ENCODE measurements around the gene ARMH2.

Gene ARMH2

GRCh38 chr6:24831771-24832716 lies 33.3 kb upstream of the ARMH2 start:
- peak; percentile 55 for DNase-seq (ENCODE audit: low read depth, low spot score)
- no peak overlapping the region for H3K4me3 ChIP-seq (ENCODE audit: low read depth, low read length)
- POLR2A ChIA-PET: no interaction called here
- CTCF ChIA-PET: no interaction called here
- no peak for TF ChIP-seq CTCF (IDR thresholded peaks at IDR 0.05; ENCODE audit: insufficient read depth, low read length, missing control alignments)

DNA sequence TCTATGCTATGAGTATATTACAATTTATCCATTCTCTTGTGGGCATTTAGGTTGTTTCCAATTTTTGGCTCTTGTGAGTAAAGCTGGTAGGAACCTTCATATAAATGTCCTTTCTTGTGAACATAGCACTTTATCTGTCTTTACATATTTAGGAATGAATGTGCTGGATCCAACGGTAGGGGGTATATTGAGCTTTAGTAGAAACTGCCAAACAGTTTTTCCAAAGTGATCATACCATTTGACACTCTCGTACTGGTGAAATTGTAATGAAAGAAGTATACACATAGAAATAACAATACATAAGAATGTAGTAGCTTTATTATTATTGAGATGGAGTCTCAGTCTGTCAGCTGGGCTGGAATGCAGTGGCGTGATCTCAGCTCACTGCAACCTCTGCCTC lies 30.9 kb upstream of the ARMH2 start:
- no peak for TF ChIP-seq CTCF (IDR thresholded peaks at IDR 0.05; ENCODE audit: insufficient read depth, low read length, missing control alignments)
- DNase-seq (ENCODE audit: low read depth, low spot score): no peak
- ChIA-PET CTCF (interaction anchor here (0.9 kb wide), 1 partner anchor 17 kb away, joined by 4 read pairs; no protein-coding TSS in a partner anchor), POLR2A (no interaction called here)
- no peak overlapping the region for H3K4me3 ChIP-seq (ENCODE audit: low read depth, low read length)

DNA sequence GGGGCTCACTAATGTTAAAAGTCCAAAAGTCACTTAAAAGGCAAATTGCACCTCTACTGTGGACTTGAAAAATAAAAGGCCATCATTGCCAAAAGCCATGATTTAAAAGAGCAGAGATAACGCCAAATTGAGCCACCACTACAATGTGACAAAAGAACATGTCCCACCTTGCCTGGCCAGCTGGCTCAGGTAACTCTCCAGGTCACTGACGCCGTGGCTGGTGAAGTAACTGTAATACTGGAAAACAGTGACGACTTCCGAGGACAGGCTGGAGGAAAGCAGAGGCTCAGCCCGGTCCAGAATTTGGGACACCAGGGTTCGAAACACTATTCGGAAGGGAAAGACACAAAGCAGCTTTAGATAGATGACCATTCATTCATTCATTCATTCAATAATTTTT lies 29.3 kb upstream of the ARMH2 start:
- ChIA-PET CTCF (no interaction called here), POLR2A (no interaction called here)
- no peak for DNase-seq (ENCODE audit: low read depth, low spot score)

GRCh38 chr6:24827162-24827561 lies 28.4 kb upstream of the ARMH2 start:
- POLR2A ChIA-PET: no interaction called here
- no peak overlapping the region for H3K4me3 ChIP-seq (ENCODE audit: low read depth, low read length)
- DNase-seq (ENCODE audit: low read depth, low spot score): no peak
- no peak for TF ChIP-seq CTCF (IDR thresholded peaks at IDR 0.05; ENCODE audit: insufficient read depth, low read length, missing control alignments)
- CTCF ChIA-PET: no interaction called here

More for the DNA sequence above, 29.3 kb upstream of the ARMH2 start:
- TF ChIP-seq CTCF (IDR thresholded peaks at IDR 0.05; ENCODE audit: insufficient read depth, low read length, missing control alignments): no peak
- no peak overlapping the region for H3K4me3 ChIP-seq (ENCODE audit: low read depth, low read length)

GRCh38 chr6:24825130-24825630 lies 26.5 kb upstream of the ARMH2 start:
- ChIA-PET POLR2A (no interaction called here), CTCF (no interaction called here)
- no peak for DNase-seq (ENCODE audit: low read depth, low spot score)
- no peak for TF ChIP-seq CTCF (IDR thresholded peaks at IDR 0.05; ENCODE audit: insufficient read depth, low read length, missing control alignments)
- H3K4me3 ChIP-seq (ENCODE audit: low read depth, low read length): no peak overlapping the region

DNA sequence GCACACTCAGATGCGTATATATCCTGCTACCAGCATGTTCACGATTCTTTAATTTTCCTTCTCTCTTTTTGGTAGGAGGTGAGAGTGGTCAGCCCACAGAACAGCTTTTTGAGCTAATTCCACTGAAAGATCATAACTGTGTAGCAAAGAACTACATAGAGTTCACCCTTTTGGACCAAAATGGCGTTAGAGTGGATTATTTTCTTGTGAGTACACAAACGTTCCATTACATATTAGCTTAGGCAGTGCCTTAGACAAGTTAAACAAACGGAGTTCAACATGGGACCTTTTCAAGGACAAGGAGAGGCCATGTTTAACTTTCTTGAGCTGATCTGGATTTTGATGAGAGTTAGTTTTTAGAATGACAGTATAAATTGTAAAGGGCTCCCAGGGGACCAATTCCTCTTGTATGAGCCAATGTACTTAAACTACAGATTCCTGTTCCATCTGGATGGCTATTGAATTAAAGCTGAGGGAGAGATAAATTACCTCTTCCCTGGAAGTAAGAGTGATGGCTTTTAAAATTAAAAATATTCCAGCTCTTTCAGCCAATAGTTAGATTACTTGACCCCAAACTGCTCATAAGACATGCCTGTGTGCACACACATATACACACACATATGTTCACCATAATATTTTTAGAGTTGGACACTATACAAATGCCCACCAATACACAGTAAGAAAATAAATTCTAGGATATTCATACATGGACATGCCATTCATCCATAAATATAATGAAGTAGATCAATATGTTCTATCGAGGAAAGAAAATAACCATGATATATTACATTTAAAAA lies 25.6 kb upstream of the ARMH2 start:
- ChIA-PET POLR2A (no interaction called here), CTCF (no interaction called here)
- TF ChIP-seq CTCF (IDR thresholded peaks at IDR 0.05; ENCODE audit: insufficient read depth, low read length, missing control alignments): no peak
- H3K4me3 ChIP-seq (ENCODE audit: low read depth, low read length): no peak overlapping the region
- no peak for DNase-seq (ENCODE audit: low read depth, low spot score)
